HUES48 (cell line): ENCODE data around the gene COPS8.

ENCODE experiments used
- H3K27ac ChIP-seq: one replicate; pipeline ENCODE4 v1.7.0; 2013; ENCODE audit warnings: low read depth, low read length, inconsistent platforms
- H3K27me3 ChIP-seq: 2 replicates; pipeline ENCODE4 v1.6.1; 2013; ENCODE audit warnings: mild to moderate bottlenecking, low read length; ENCODE audit not compliant: control insufficient read depth, insufficient read depth
- H3K36me3 ChIP-seq: 2 replicates; pipeline ENCODE4 v1.6.1; 2013; ENCODE audit warnings: low read length; ENCODE audit not compliant: control insufficient read depth, insufficient read depth
- H3K4me1 ChIP-seq: 2 replicates; pipeline ENCODE4 v1.6.1; 2013; ENCODE audit warnings: mild to moderate bottlenecking, low read length; ENCODE audit not compliant: control insufficient read depth, insufficient read depth
- H3K4me3 ChIP-seq: 2 replicates; pipeline ENCODE4 v1.5.1; 2013; ENCODE audit warnings: mild to moderate bottlenecking, low read depth, low read length
- H3K9ac ChIP-seq: 2 replicates; pipeline ENCODE4 v1.6.1; 2013; ENCODE audit warnings: mild to moderate bottlenecking, low read depth, low read length, moderate library complexity
- H3K9me3 ChIP-seq: 2 replicates; pipeline ENCODE4 v1.6.1; 2013; ENCODE audit warnings: low read length; ENCODE audit not compliant: control insufficient read depth, insufficient read depth

COPS8 gene

GRCh38 chr2:237102428-237102827 is 16.7 kb downstream of the COPS8 start:
- H3K4me3 ChIP-seq, result no peak overlapping the region
- H3K9me3 ChIP-seq, result no peaks in the 10 kb centered on the region
- peaks cover 35% of the 10 kb centered on the region for H3K36me3 ChIP-seq
- no peaks in the 10 kb centered on the region for H3K27me3 ChIP-seq
- peaks cover 21% of the 10 kb centered on the region for H3K4me1 ChIP-seq
- no peak overlapping the region for H3K9ac ChIP-seq
- no peak overlapping the region for H3K27ac ChIP-seq

- Histone ChIP-seq H3K4me1 (no peaks in the 10 kb centered on the region), H3K4me3 (no peak overlapping the region), H3K27ac (no peak overlapping the region), H3K9ac (no peak overlapping the region), H3K27me3 (no peaks in the 10 kb centered on the region), H3K9me3 (peaks cover 3% of the 10 kb centered on the region; the same call in 1 of the 2 replicates), H3K36me3 (no peaks in the 10 kb centered on the region)
Observed at GRCh38 chr2:237109421-237109934, 23.8 kb downstream of the COPS8 start.

GRCh38 chr2:237113026-237113795 is 27.5 kb downstream of the COPS8 start:
- no peak overlapping the region for H3K4me3 ChIP-seq
- H3K9ac ChIP-seq, result no peak overlapping the region
- no peaks in the 10 kb centered on the region for H3K4me1 ChIP-seq
- H3K36me3 ChIP-seq, result no peaks in the 10 kb centered on the region
- H3K27me3 ChIP-seq, result no peaks in the 10 kb centered on the region
- no peak overlapping the region for H3K27ac ChIP-seq
- peaks cover 3% of the 10 kb centered on the region; the same call in 1 of the 2 replicates for H3K9me3 ChIP-seq

GRCh38 chr2:237115870-237116269 is 30.2 kb downstream of the COPS8 start:
- Histone ChIP-seq H3K4me3 (no peak overlapping the region), H3K27ac (no peak overlapping the region), H3K27me3 (no peaks in the 10 kb centered on the region), H3K36me3 (no peaks in the 10 kb centered on the region), H3K4me1 (no peaks in the 10 kb centered on the region), H3K9ac (no peak overlapping the region), H3K9me3 (no peaks in the 10 kb centered on the region)

- Histone ChIP-seq H3K9ac (no peak overlapping the region), H3K27me3 (no peaks in the 10 kb centered on the region), H3K9me3 (no peaks in the 10 kb centered on the region), H3K36me3 (no peaks in the 10 kb centered on the region), H3K4me1 (no peaks in the 10 kb centered on the region), H3K4me3 (no peak overlapping the region), H3K27ac (no peak overlapping the region)
Observed at GRCh38 chr2:237116431-237116830, 30.7 kb downstream of the COPS8 start.

GRCh38 chr2:237118025-237118424 is 32.3 kb downstream of the COPS8 start:
- Histone ChIP-seq H3K4me3 (no peak overlapping the region), H3K27me3 (no peaks in the 10 kb centered on the region), H3K27ac (no peak overlapping the region), H3K36me3 (no peaks in the 10 kb centered on the region), H3K9me3 (peaks cover 7% of the 10 kb centered on the region), H3K9ac (no peak overlapping the region), H3K4me1 (no peaks in the 10 kb centered on the region)

GRCh38 chr2:237118561-237119155 is 33.0 kb downstream of the COPS8 start:
- no peaks in the 10 kb centered on the region for H3K4me1 ChIP-seq
- H3K9ac ChIP-seq, result no peak overlapping the region
- no peaks in the 10 kb centered on the region for H3K27me3 ChIP-seq
- H3K27ac ChIP-seq, result no peak overlapping the region
- H3K4me3 ChIP-seq, result no peak overlapping the region
- peaks cover 7% of the 10 kb centered on the region for H3K9me3 ChIP-seq
- no peaks in the 10 kb centered on the region for H3K36me3 ChIP-seq

- Histone ChIP-seq H3K4me1 (no peaks in the 10 kb centered on the region), H3K4me3 (no peak overlapping the region), H3K9me3 (peaks cover 7% of the 10 kb centered on the region), H3K27ac (no peak overlapping the region), H3K9ac (no peak overlapping the region), H3K27me3 (no peaks in the 10 kb centered on the region), H3K36me3 (no peaks in the 10 kb centered on the region)
Observed at GRCh38 chr2:237120916-237121315, 35.2 kb downstream of the COPS8 start.

GRCh38 chr2:237121321-237121720 is 35.6 kb downstream of the COPS8 start:
- H3K9me3 ChIP-seq, result peaks cover 7% of the 10 kb centered on the region
- no peak overlapping the region for H3K27ac ChIP-seq
- no peak overlapping the region for H3K4me3 ChIP-seq
- no peak overlapping the region for H3K9ac ChIP-seq
- H3K36me3 ChIP-seq, result no peaks in the 10 kb centered on the region
- no peaks in the 10 kb centered on the region for H3K27me3 ChIP-seq
- no peaks in the 10 kb centered on the region for H3K4me1 ChIP-seq

- H3K9ac ChIP-seq, result no peak overlapping the region
- no peaks in the 10 kb centered on the region for H3K36me3 ChIP-seq
- H3K27ac ChIP-seq, result no peak overlapping the region
- no peak overlapping the region for H3K4me3 ChIP-seq
- no peaks in the 10 kb centered on the region for H3K27me3 ChIP-seq
- no peaks in the 10 kb centered on the region for H3K4me1 ChIP-seq
- peaks cover 7% of the 10 kb centered on the region for H3K9me3 ChIP-seq
Observed at GRCh38 chr2:237122214-237122666, 36.6 kb downstream of the COPS8 start.

GRCh38 chr2:237124820-237125219 is 39.1 kb downstream of the COPS8 start:
- Histone ChIP-seq H3K36me3 (no peaks in the 10 kb centered on the region), H3K4me1 (peaks cover 6% of the 10 kb centered on the region; the same call in 1 of the 2 replicates), H3K9me3 (peaks cover 15% of the 10 kb centered on the region), H3K27ac (no peak overlapping the region), H3K9ac (no peak overlapping the region), H3K27me3 (no peaks in the 10 kb centered on the region), H3K4me3 (no peak overlapping the region)
